H9 (cell line): Measurements from ENCODE around the gene LIN28B. TPM values are rescaled to one million over a fixed set of nuclear protein-coding genes. Genes with fewer than 3 reads are reported as not detected.

Experiments
- DNase-seq: peaks from one replicate; pipeline ENCODE4 v3.0.0-alpha.2; 2017
- H2AFZ ChIP-seq: one replicate; pipeline ENCODE4 v1.6.1; 2013; ENCODE audit warnings: mild to moderate bottlenecking, low read length, control low read depth, moderate library complexity
- H2AK5ac ChIP-seq: 2 replicates; pipeline ENCODE4 v1.6.1; 2013; ENCODE audit warnings: low read length, control low read depth, mixed read lengths; ENCODE audit not compliant: insufficient read length
- H2BK120ac ChIP-seq: one replicate; pipeline ENCODE4 v1.6.1; 2013; ENCODE audit warnings: low read depth, mild to moderate bottlenecking, low read length, control low read depth, inconsistent platforms; ENCODE audit not compliant: poor library complexity, severe bottlenecking
- H2BK12ac ChIP-seq: 2 replicates; pipeline ENCODE4 v1.6.1; 2013; ENCODE audit warnings: low read length, control low read depth, mixed read lengths, low read depth; ENCODE audit not compliant: insufficient read length
- H2BK15ac ChIP-seq: 2 replicates; pipeline ENCODE4 v1.6.1; 2013; ENCODE audit warnings: low read depth, low read length, control low read depth
- H2BK20ac ChIP-seq: one replicate; pipeline ENCODE4 v1.6.1; 2013; ENCODE audit warnings: low read depth, mild to moderate bottlenecking, low read length, control low read depth, inconsistent platforms; ENCODE audit not compliant: poor library complexity, severe bottlenecking
- H2BK5ac ChIP-seq: 2 replicates; pipeline ENCODE4 v1.6.1; 2013; ENCODE audit warnings: low read length, control low read depth, mixed read lengths; ENCODE audit not compliant: insufficient read length
- H3K14ac ChIP-seq: 2 replicates; pipeline ENCODE4 v1.6.1; 2013; ENCODE audit warnings: low read length, control low read depth; ENCODE audit not compliant: insufficient read depth
- H3K18ac ChIP-seq: 2 replicates; pipeline ENCODE4 v1.6.1; 2013; ENCODE audit warnings: low read depth, mild to moderate bottlenecking, mixed read lengths, low read length, control low read depth; ENCODE audit not compliant: insufficient read length
- H3K23ac ChIP-seq: 2 replicates; pipeline ENCODE4 v1.6.1; 2013; ENCODE audit warnings: low read length, control low read depth, mixed read lengths, low read depth; ENCODE audit not compliant: insufficient read length
- H3K23me2 ChIP-seq: 2 replicates; pipeline ENCODE4 v1.6.1; 2013; ENCODE audit warnings: low read depth, mild to moderate bottlenecking, mixed read lengths, low read length, control low read depth; ENCODE audit not compliant: insufficient read length, poor library complexity, severe bottlenecking
- H3K27ac ChIP-seq: 2 replicates; pipeline ENCODE4 v1.5.1; 2013; ENCODE audit warnings: low read length, control low read depth, mixed read lengths, low read depth; ENCODE audit not compliant: insufficient read length
- H3K27me3 ChIP-seq: 2 replicates; pipeline ENCODE4 v1.6.1; 2013; ENCODE audit warnings: low read length, control low read depth, inconsistent platforms; ENCODE audit not compliant: insufficient read depth
- H3K4ac ChIP-seq: 2 replicates; pipeline ENCODE4 v1.6.1; 2013; ENCODE audit warnings: low read depth, mild to moderate bottlenecking, control low read depth, inconsistent platforms, low read length, moderate library complexity
- H3K4me1 ChIP-seq: 2 replicates; pipeline ENCODE4 v1.6.1; 2013; ENCODE audit warnings: low read length, control low read depth, inconsistent platforms; ENCODE audit not compliant: insufficient read depth
- H3K4me2 ChIP-seq: 2 replicates; pipeline ENCODE4 v1.6.1; 2013; ENCODE audit warnings: low read length, control low read depth, mixed read lengths; ENCODE audit not compliant: insufficient read length, insufficient read depth
- H3K56ac ChIP-seq: 2 replicates; pipeline ENCODE4 v1.6.1; 2013; ENCODE audit warnings: low read depth, mild to moderate bottlenecking, mixed read lengths, low read length, control low read depth; ENCODE audit not compliant: insufficient read length
- H3K79me1 ChIP-seq: 2 replicates; pipeline ENCODE4 v1.6.1; 2013; ENCODE audit warnings: low read depth, mild to moderate bottlenecking, moderate library complexity, low read length, control low read depth, inconsistent platforms; ENCODE audit not compliant: insufficient read depth, poor library complexity, severe bottlenecking
- H3K79me2 ChIP-seq: 2 replicates; pipeline ENCODE4 v1.6.1; 2013; ENCODE audit warnings: low read length, control low read depth, inconsistent platforms; ENCODE audit not compliant: insufficient read depth
- H3K9ac ChIP-seq: 2 replicates; pipeline ENCODE4 v1.6.1; 2013; ENCODE audit warnings: low read length, control low read depth, mixed read lengths; ENCODE audit not compliant: insufficient read length; ENCODE audit errors: extremely low read depth
- H3K9me3 ChIP-seq: one replicate; pipeline ENCODE4 v1.6.1; 2013; ENCODE audit warnings: low read depth, low read length, inconsistent platforms; ENCODE audit not compliant: control insufficient read depth
- H3T11ph ChIP-seq: one replicate; pipeline ENCODE4 v1.6.1; 2013; ENCODE audit warnings: mild to moderate bottlenecking, low read length, control low read depth, inconsistent platforms
- H4K20me1 ChIP-seq: one replicate; pipeline ENCODE4 v1.6.1; 2013; ENCODE audit not compliant: control insufficient read depth, insufficient read length, insufficient read depth
- H4K5ac ChIP-seq: 2 replicates; pipeline ENCODE4 v1.6.1; 2013; ENCODE audit warnings: low read depth, mild to moderate bottlenecking, mixed read lengths, low read length, control low read depth; ENCODE audit not compliant: insufficient read length
- H4K8ac ChIP-seq: replicated peaks from 2 replicates; pipeline ENCODE4 v1.6.1; 2013; ENCODE audit warnings: low read length, control low read depth, mixed read lengths, low read depth; ENCODE audit not compliant: insufficient read length
- H4K91ac ChIP-seq: 2 replicates; pipeline ENCODE4 v1.6.1; 2013; ENCODE audit warnings: low read depth, mild to moderate bottlenecking, moderate library complexity, mixed read lengths, low read length, control low read depth; ENCODE audit not compliant: insufficient read length
- H3K27ac Mint-ChIP-seq, 3 experiments: 2 replicates in 2 of 3; 3 replicates in 1 of 3; pipeline ENCODE4 v1.8.0; 2020 to 2021; ENCODE audit warnings: mixed read lengths in 3 of 3, mild to moderate bottlenecking in 1 of 3, moderate library complexity in 1 of 3
- H3K27me3 Mint-ChIP-seq: 2 replicates; pipeline ENCODE4 v1.8.0; 2021; ENCODE audit warnings: low read depth, mild to moderate bottlenecking, moderate library complexity, mixed read lengths
- H3K36me3 Mint-ChIP-seq, 3 experiments: 2 replicates in 2 of 3; 3 replicates in 1 of 3; pipeline ENCODE4 v1.8.0; 2020 to 2021; ENCODE audit warnings: low read depth in 3 of 3, mixed read lengths in 3 of 3; ENCODE audit not compliant: insufficient read depth in 1 of 3
- H3K4me1 Mint-ChIP-seq, 2 experiments: 2 replicates each; pipeline ENCODE4 v1.8.0; 2020; ENCODE audit warnings: mixed read lengths in 2 of 2
- H3K4me3 Mint-ChIP-seq, 2 experiments: 2 replicates in 1 of 2; 3 replicates in 1 of 2; pipeline ENCODE4 v1.8.0; 2020 to 2021; ENCODE audit warnings: mild to moderate bottlenecking in 2 of 2, mixed read lengths in 2 of 2, moderate library complexity in 1 of 2
- H3K9me3 Mint-ChIP-seq, 2 experiments: 2 replicates in 1 of 2; 3 replicates in 1 of 2; pipeline ENCODE4 v1.8.0; 2020; ENCODE audit warnings: mild to moderate bottlenecking in 2 of 2, mixed read lengths in 2 of 2, moderate library complexity in 1 of 2
- CTCF ChIP-seq: fragments of 200-600 bp; sonication (generic); conservative IDR thresholded peaks from 3 replicates; pipeline ENCODE4 v1.8.0; 2021; ENCODE audit warnings: antibody characterized with exemption, mild to moderate bottlenecking
- WGBS: extraction: QIAGEN DNeasy Blood & Tissue Kit; methylation state at CpG from one replicate; pipeline ENCODE4 v1.1.7; 2013; ENCODE audit warnings: missing lambda C conversion rate, low lambda C conversion rate, mixed read lengths; ENCODE audit not compliant: insufficient read length; ENCODE audit errors: extremely low coverage; 5-methylcytosine and 5-hydroxymethylcytosine counted together
- total RNA-seq: library from RNA; stranded (reverse); gene quantifications from 2 replicates; pipeline ENCODE4 v1.2.1, GENCODE V29; 2021

LIN28B gene
- total RNA-seq, 1 experiment from 2014 or later = 110 TPM

GRCh38 chr6:105041880-105042279 is 85.0 kb downstream of the LIN28B start:
- no peaks in the 10 kb centered on the region for H4K20me1 ChIP-seq
- no peak overlapping the region for H2BK12ac ChIP-seq
- no peaks in the 10 kb centered on the region for H3K9me3 ChIP-seq
- no peak overlapping the region for H2BK15ac ChIP-seq
- peak overlapping the region in 2 of 3 experiments; percentile 61 to 75; a peak in 3 of 7 replicates for H3K27ac Mint-ChIP-seq
- no peak overlapping the region for H3K18ac ChIP-seq
- peaks cover 22 to 28% of the 10 kb centered on the region in 2 experiments for H3K4me1 Mint-ChIP-seq
- H3K23me2 ChIP-seq = no peaks in the 10 kb centered on the region
- no peak overlapping the region for H4K8ac ChIP-seq
- no peak overlapping the region for H3T11ph ChIP-seq
- H2AFZ ChIP-seq = no peak overlapping the region
- peaks cover 0 to 4% of the 10 kb centered on the region in 2 experiments; a peak in 2 of 5 replicates for H3K9me3 Mint-ChIP-seq
- TF ChIP-seq CTCF = no peak
- peaks cover 14 to 23% (median 16%) of the 10 kb centered on the region in 3 experiments; a peak in 6 of 7 replicates for H3K36me3 Mint-ChIP-seq
- H4K91ac ChIP-seq = no peak overlapping the region
- no peak overlapping the region for H2BK5ac ChIP-seq
- H2BK20ac ChIP-seq = no peak overlapping the region
- H3K27ac ChIP-seq = no peak overlapping the region
- no peaks in the 10 kb centered on the region for H3K27me3 Mint-ChIP-seq
- no CpG with 5 or more reads among the region's 2 CpGs for WGBS
- H3K4me2 ChIP-seq = no peak overlapping the region
- H3K27me3 ChIP-seq = no peaks in the 10 kb centered on the region
- no peak overlapping the region for H3K9ac ChIP-seq
- H3K4me3 Mint-ChIP-seq = no peak overlapping the region
- H3K14ac ChIP-seq = no peak overlapping the region
- H3K4ac ChIP-seq = no peak overlapping the region
- H3K56ac ChIP-seq = no peak overlapping the region
- DNase-seq = no peak
- H3K79me2 ChIP-seq = no peaks in the 10 kb centered on the region; the same call in 1 of the 2 replicates
- H3K4me1 ChIP-seq = no peaks in the 10 kb centered on the region
- no peaks in the 10 kb centered on the region for H3K79me1 ChIP-seq
- H4K5ac ChIP-seq = no peak overlapping the region
- no peak overlapping the region for H2BK120ac ChIP-seq
- no peak overlapping the region for H3K23ac ChIP-seq
- H2AK5ac ChIP-seq = no peak overlapping the region
